Stimulated activated CD4-positive, alpha-beta T cell treated with anti-CD3 and anti-CD28 coated beads, Interleukin-2, amount 100 ng/mL, for 24 hours (primary cell): ENCODE data around the gene HSPA9.
"Not testable (repeated sequence)": the region's sequence is repeated elsewhere in the genome, so short reads cannot be mapped to it uniquely, and the experiment has no call there.

Experiments
- DNase-seq, 2 donors: peaks; one replicate each; pipeline ENCODE4 v3.0.0-alpha.2; 2020

Gene HSPA9

GRCh38 chr5:138528744-138529469, 46.3 kb downstream of the HSPA9 start:
- DNase-seq: no peak

DNA sequence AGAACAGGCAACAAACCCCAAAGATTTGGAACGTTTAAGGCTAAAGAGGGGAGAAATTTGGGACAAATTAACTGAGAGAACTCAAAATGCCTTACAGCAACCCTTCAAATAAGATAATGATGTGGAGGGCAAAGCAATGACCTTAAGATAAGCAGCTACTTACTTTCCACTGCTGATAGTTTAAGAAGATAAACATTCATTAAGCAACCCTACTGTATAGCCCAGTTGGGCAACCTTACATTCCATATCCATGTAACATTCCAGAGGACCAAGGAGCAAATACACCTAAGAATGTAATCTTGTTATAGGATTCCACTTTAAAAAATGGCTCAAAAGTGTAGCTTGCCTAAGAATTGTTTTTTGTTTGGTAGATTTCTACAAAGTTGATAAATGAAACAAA, 47.0 kb downstream of the HSPA9 start:
- no peak for DNase-seq

DNA sequence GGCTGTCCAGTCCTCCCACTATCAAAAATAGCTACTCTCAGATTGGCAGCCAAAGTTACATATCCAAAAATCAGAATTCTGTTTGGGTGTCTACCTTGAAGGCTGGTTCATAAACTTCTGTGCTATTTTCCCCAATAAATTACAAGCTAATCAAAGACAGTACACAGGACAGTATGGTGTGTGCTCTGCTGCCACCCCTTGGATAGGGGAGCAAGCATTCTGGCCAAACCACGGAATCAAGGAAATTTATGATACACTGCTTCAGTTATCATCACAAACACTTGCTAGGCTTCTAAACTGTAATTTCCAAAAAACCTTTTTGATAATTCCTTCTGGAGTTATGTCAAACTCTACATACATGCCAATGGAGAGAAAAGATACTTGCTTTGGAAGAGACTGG, 48.0 kb downstream of the HSPA9 start:
- DNase-seq: no peak

DNA sequence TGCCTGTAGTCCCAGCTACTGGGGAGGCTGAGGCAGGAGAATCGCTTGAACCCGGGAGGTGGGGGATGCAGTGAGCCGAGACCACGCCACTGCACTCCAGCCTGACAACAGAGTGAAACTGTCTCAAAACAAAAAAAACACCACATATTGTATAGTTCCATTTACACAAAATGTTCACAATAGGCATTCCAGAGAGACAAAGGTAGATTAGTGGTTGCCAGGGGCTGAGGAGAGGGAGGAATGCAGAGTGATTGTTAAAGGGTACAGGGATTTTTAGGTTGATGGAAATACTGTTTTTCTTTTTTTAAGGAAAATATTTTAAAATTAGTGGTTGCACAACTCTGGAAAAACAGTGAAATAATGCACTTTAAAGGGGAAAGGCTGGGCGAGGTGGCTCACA, 51.8 kb downstream of the HSPA9 start:
- no peak for DNase-seq

- no peak for DNase-seq
Observed at GRCh38 chr5:138520971-138521370, 54.2 kb downstream of the HSPA9 start.

- DNase-seq: no peak
Observed at GRCh38 chr5:138517437-138517836, 57.8 kb downstream of the HSPA9 start.

GRCh38 chr5:138515556-138516245, 59.5 kb downstream of the HSPA9 start:
- DNase-seq: no peak

DNA sequence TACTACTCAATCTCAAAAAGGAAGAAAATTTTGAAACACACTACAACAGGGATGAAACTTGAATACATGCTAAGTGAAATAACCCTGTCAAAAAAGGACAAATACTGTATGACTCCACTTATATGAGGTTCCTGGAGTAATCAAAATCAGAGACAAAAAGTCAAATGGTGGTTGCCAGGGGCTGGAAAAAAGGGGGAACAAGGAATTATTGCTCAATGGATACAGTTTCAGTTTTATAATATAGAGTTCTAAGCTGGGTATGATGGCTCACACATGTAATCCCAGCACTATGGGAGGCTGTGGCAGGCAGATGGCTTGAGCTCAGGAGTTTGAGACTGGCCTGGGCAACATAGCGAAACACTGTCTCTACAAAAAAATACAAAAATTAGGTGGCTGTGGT, 61.2 kb downstream of the HSPA9 start:
- DNase-seq: no peak

- no peak for DNase-seq
Observed at GRCh38 chr5:138508958-138509357, 66.2 kb downstream of the HSPA9 start.

GRCh38 chr5:138507485-138507884, 67.7 kb downstream of the HSPA9 start:
- DNase-seq: not testable (repeated sequence)

GRCh38 chr5:138506370-138507306, 68.6 kb downstream of the HSPA9 start:
- no peak for DNase-seq

- no peak for DNase-seq
Observed at GRCh38 chr5:138504799-138505198, 70.4 kb downstream of the HSPA9 start.
